NCI-H187 (cell line): ENCODE measurements around the gene JARID2.

Experiments
- DNase-seq, 2 experiments: peaks; one replicate each; lab custom pipeline; 2025; lab: John Stamatoyannopoulos, UW

JARID2 gene

GRCh38 chr6:15544321-15544900 lies 298.5 kb downstream of the JARID2 start:
- DNase-seq: no peak

DNA sequence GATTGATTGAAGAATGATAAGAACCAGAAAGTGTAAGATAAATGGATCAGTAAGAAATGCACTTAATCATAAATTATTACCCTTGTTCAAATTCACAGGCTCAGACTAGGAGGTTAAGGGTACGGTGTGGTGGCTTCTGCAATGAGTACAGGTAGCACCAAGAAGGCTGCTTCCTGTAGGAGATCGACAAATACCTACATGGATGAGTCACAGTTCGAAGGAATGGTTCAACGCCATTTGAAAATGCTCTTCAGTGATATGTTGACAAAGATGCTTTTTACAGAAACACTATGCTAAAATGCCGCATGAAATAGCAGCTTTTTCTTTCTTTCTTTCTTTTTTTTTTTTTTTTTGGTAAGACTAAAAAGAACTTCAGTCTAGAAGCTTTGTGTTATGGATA lies 300.7 kb downstream of the JARID2 start:
- DNase-seq: no peak

DNA sequence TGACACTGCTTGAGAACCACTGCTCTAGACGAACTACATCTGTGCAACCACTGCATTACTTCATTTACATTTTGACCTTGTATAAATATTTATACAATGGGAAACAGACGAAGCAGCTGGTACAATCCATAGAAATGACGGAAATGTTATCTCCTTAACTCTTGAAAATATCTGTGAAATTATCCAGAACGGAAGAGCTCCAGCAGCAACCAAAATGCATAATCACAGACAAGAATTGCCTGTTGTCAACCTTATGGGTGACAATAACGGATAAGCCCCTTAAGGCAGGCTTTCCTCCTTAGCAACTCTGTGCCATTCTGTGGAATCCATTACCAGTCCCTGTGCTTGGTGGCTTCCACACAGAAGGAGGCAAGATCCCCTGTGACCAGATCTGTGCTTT lies 301.5 kb downstream of the JARID2 start:
- no peak for DNase-seq

DNA sequence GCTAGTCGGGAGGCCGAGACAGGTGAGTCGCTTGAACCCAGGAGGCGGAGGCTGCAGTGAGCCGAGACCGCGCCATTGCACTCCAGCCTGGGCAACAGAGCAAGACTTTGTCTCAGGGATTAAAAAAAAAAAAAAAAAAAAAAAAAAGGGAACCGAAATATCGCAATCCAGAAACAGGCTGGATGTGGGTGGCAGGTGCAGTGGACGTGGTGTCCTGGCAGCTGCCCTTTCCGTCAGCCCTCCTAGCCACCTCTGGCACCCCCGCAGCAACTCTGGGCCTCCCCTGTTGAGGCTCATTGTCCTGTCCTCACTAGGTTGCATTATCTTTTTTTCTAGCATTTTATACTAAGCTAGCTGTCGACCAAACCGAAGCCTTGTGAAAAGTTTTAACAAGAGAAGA lies 303.5 kb downstream of the JARID2 start:
- no peak for DNase-seq

GRCh38 chr6:15550546-15551123 lies 304.8 kb downstream of the JARID2 start:
- DNase-seq: no peak

DNA sequence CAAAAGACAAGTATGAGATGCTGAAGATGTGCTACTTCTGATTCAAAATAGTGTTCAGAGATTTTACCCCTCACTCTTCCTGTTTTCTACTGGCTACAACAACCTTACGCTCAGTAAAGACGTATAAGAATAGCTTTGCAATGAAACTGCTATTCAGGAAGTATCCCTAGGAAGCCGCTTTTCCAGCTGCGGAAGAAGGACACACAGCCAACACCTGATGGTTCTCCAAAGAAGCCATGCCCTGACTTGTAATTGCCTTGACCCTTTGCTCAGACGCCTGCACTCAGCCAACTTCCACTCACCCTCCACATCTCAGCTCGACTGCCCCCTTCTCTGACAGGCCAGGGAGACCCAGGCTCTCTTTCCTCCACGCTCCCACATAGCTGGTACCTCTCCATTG lies 305.4 kb downstream of the JARID2 start:
- DNase-seq: no peak

DNA sequence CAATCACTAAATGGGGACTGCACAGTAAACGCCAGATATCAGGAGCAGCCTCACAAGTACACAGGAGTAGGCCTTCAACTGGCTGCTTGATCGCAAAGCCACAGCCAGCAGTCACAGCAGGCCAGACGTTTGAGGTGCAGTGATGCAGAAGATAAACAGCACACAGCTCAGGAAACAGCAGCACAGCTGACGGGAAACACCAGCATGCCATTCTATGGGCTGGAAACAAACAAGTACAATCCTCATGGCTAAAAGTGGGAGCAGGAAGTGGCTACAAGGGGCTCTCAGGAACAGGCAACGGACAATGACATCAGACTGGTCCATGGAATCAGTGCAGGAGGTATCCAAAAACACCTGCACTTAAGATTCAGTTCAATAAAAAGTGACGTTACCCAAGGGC lies 305.9 kb downstream of the JARID2 start:
- no peak for DNase-seq

DNA sequence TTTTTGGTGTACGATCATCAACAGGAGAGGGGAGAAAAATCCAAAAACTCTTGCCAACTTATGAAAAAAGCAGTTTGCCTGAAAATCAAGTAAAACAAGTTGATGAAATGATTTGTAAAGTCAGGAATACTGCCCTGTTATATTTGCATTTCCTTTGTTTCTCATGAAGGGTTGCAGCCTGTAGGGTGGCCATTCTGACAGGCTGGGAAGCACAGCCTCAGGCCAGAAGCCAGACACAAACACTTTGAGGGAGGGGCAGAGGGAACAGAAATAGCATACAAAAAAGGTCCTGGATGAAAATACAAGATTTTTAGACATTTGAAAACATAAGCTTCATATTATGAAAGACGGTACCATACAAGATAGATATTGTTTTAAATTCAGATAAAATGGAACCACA lies 307.2 kb downstream of the JARID2 start:
- DNase-seq: no peak

GRCh38 chr6:15553736-15554294 lies 307.9 kb downstream of the JARID2 start:
- DNase-seq: no peak

- DNase-seq: no peak
Observed at GRCh38 chr6:15554728-15555100, 308.8 kb downstream of the JARID2 start.

- no peak for DNase-seq
Observed at GRCh38 chr6:15555101-15556038, 309.5 kb downstream of the JARID2 start.

- DNase-seq: no peak
Observed at GRCh38 chr6:15556711-15557110, 310.8 kb downstream of the JARID2 start.

- no peak for DNase-seq
Observed at GRCh38 chr6:15557174-15557573, 311.3 kb downstream of the JARID2 start.

DNA sequence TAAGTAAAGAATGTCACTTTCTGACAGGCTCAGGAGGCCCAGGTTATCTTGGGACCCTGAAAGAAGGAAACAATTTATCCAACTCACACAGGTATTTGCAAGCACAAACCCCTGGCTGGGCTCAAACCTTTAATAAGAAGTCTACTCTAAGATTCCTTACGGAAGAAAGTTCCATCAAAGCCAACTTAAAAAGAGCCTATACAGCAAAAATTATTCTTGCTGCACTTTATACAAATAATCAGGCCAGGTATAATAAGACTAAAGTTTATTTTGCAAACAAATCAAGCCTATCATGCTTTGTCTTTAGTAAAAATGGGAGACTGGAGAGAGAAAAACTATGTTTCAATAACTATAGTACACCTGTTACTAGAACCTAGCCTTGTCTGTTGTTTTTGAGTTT lies 314.8 kb downstream of the JARID2 start:
- DNase-seq: no peak

DNA sequence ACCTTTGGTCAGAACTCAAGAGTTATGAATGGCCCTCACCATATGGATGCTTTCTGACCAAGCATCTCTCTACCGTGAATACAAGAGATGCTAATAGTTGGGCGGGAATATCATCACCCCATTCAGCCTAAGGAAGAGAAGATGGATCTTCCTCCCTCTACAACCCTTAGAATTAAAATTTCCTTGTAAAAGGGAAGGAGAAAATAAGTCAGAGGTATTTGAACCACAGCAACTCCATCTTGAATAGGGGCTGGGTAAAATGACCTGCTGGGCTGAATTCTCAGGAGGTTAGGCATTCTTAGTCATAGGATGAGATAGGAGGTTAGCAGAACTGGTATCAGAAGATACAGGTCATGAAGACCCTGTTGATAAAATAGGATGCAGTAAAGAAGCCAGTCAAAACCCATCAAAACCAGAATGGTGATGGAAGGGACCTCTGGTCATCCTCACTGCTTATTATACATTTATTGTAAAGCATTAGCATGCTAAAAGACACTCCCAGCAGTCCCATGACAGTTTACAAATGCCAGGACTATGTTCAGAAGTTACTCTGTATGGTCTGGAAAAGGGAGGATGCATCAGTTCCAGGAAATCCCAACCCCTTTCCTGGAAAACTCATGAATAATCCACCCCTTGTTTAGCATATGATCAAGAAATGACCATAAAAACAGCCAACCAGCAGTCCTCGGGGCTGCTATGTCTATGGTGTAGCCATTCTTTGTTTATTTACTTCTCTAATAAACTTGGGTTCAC lies 315.8 kb downstream of the JARID2 start:
- no peak for DNase-seq

DNA sequence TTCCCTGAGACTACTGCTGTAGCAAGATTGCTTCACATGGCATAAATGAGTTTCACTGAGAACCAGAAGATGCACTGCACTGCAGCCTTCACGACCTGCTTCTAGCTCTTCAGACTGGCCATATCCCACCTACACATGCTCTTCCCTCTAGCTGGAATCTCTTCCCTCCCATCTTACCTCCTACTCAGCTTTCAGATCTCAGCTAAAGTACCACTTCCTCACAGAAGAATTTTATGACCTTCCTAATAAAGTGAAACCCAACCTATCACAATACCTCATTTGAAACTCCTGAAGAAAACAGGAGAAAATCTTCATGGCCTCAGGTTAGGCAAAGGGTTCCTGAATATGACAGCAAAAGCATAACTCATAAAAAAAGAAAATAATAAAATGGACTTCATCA lies 317.1 kb downstream of the JARID2 start:
- DNase-seq: no peak

GRCh38 chr6:15569035-15569995 lies 323.4 kb downstream of the JARID2 start:
- DNase-seq: no peak

DNA sequence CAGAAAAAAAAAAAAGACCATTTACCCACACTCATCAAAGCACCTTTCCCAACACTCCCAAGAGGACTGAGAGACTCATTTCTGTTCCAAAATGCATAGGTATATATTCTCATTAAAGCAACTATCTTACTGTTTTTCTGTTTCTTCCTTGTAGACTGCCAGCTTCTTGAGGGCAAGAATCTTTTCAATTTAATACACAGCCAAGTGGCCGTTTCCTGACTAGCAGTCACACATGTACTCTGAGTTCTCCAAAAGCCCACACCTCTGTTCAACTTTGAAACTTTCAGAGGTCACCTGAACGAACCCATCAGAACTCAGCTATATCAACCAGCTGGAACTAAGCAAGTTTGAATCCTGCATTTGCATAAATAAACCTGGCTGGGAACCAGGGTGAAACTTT lies 324.3 kb downstream of the JARID2 start:
- DNase-seq: no peak
